Hippocampal formation (tissue), 2 donors: ENCODE results near the gene LRRC74A.
A peak's percentile ranks its signal among the peaks of the same experiment; 100 is the strongest.
"Not testable (repeated sequence)": the region's sequence is repeated elsewhere in the genome, so short reads cannot be mapped to it uniquely, and the experiment has no call there.

Experiments
- DNase-seq, 2 donors: peaks; one replicate each; lab custom pipeline; 2025; lab: John Stamatoyannopoulos, UW

LRRC74A gene

GRCh38 chr14:76884853-76885276 lies 58.7 kb downstream of the LRRC74A start:
- DNase-seq: no peak

GRCh38 chr14:76887191-76887590 lies 61.0 kb downstream of the LRRC74A start:
- no peak for DNase-seq

DNA sequence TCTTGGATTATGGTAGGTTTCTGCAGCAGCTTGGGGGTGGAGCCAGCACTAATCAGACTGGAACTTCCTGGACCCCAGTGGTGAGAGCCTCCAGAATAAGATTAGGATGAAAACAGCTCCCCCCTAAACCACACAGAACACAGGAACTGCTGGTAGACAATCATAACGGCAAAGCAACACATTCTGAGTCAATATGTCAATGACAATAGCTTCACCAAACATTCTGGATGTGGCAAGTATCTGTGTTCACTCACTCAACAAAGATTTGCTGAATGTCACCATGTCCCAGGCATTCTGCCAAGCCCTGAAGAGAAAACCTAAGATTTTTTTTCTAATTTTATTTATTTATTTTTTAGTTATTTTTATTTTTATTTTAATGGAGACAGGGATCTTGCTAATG lies 65.2 kb downstream of the LRRC74A start:
- no peak for DNase-seq

DNA sequence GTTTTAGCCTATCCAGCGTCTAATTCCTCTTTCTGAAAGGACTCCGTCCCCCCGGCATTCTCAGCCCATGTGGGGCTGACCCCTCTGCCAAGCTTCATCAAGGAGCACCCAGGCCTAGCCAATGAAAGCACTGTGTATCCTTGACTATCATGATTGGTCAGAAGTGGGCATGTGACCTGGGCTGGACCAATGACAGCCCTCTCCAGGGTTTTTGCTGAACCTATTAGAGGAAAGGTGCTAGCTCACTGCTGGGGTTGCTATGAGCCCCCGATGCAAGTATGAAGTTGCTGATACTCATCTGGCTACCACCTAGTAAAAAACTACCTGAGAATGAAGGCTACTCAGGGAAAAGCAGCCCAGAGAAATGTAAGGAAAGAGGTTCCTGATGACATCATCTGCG lies 68.1 kb downstream of the LRRC74A start:
- no peak for DNase-seq

DNA sequence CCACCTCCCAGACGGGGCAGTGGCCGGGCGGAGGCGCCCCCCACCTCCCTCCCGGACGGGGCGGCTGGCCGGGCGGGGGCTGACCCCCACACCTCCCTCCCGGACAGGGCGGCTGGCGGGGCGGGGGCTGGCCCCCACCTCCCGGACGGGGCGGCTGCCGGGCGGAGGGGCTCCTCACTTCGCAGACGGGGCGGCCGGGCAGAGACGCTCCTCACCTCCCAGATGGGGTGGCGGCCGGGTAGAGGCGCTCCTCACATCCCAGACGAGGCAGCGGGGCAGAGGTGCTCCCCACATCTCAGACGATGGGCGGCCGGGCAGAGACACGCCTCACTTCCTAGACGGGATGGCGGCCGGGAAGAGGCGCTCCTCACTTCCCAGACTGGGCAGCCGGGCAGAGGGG lies 71.8 kb downstream of the LRRC74A start:
- not testable (repeated sequence) for DNase-seq

GRCh38 chr14:76900682-76901081 lies 74.5 kb downstream of the LRRC74A start:
- DNase-seq: no peak

DNA sequence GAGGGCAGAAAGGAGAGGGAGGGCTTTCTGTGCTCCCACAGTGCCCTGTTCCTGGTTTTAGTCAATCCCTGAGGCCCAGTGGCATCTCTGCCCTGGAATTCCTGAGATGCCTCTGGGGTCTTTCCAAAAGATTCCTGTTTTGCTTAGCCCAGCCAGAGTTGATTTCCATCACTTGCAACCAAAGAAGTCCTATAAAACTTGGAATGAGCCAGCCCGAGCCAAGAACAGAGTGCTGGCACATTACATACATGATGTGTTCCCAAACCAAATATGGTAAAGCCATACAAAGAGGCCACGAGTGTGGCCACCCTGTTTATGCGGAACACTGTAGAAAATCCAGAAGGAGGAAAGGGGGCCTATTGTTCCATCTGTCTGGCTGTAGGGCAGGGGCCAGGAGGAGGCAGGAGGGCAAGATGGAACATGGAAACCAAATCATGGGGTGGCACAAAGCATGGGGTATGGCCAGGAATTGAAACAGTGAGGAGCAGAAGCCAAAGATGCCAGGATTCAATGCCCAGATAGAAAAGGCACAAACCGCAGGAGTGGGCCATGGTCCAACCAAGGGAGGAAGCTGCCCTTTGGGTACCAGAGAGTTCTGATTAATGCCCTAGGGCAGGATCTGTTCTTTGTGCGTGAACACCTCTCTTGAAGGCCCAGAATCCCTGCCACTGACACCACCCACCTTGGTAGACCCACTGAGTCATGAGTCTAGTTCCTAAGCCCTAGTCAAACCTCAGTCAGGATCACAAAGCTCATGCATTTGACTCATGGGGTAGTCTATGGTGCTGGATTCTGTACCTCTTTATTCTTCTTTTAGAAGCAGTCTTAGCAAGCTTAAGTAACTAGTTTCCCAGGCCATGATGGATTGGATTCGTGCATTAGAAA lies 75.2 kb downstream of the LRRC74A start:
- DNase-seq: no peak

DNA sequence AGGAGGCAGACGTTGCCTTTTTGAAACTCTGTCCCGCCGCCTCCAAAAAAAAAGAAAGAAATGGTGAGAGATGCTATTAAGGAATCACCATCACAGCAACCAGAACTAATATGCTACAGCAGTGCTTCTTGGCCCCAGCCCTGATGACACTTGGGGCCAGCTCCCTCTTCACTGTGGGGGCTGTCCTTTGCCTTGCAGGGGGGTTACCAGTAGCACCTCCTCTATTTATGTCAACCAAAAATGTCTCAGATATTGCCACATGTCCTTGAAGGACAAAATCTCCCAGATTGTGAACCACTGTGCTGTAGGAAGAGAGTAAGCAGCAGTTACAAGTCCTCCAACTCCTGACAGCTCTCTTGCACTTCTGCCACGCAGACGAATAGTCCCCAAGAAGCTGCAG lies 76.4 kb downstream of the LRRC74A start:
- no peak for DNase-seq

DNA sequence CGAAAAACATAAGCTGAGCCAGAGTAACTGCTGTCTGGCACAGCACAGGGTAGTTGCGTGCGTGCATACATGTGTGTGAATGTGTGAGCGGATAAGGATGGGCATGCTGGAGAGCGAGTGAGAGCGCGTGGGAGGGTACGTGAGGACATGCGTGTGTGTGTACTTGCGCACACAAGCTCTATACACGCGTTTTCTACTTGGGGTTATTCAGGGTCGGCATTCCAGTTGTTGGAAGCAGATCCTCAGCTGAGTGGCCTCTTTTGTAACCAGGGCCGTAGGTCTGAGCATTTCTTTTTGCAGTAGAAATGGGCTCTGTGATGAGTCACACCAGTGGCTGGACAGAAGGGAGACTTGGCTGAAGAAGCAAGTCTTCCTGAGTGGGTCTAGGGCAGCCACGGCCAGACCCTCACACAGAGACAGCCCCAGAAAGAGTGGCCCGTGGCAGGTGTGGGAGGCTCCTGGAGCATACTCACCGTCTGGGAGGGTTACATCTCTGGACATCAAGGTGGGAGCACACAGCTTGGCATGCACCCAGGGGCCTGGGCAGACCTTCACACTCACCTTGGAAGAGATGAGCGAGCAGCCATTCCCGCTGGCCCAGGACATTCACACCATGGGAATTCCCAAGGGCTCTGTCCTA lies 78.0 kb downstream of the LRRC74A start:
- no peak for DNase-seq

DNA sequence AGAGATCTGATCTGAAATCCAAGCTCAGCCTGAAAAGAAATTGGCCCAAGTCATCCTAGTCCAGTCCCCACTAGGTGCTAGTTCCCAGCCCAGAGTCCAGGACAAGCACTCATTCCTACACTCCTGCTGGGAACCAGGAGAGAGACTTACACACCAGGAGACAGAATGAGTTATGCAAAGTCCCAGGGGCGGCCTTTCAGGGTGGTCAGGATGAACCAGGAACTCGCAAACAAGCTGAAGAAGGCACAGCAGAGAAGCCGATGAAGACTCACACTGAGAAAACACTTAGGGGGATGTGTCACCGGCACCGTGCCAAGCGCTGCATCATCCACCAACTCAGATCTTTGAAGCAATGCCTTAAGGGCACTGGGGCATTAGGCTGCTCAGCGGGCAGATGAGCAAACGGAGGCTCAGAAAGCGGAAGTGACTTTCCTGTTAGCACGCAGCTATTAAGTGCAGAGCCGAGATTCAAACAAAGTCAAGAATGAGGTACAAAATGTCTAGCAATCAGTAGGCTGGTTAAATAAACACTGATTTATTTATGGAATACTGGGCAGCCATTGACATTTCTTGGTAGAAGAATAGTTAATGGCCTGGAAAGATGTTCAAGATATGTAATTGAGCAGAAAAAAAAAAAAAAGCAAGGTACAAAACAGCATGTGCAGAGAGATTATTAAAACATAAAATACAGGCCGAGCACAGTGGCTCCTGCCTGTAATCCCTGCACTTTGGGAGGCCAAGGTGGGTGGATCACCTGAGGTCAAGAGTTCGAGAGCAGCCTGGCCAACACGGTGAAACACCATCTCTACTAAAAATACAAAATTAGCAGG lies 78.7 kb downstream of the LRRC74A start:
- no peak for DNase-seq

GRCh38 chr14:76908834-76909233 lies 82.6 kb downstream of the LRRC74A start:
- DNase-seq: no peak

DNA sequence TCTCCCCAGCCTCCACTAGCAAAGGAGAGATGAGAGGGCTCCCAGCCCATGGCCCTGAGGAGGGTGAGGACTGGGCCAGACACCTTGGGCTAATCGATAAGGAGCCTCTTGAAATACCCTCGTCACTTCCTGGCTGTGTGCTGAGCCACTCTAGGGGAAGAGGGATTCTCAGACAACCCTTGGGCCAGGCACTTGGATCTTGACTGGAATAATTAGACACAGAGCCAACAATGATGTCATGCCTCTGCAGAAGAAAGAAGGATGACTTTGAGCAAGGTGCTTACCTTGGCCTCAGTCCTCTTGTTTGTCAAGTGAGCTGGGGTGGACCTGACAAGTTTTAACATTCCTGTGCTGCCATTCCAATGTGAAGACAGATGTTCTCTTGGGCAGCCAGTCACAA lies 83.1 kb downstream of the LRRC74A start:
- no peak for DNase-seq

- DNase-seq: no peak
Observed at GRCh38 chr14:76910371-76910890, 84.2 kb downstream of the LRRC74A start.

DNA sequence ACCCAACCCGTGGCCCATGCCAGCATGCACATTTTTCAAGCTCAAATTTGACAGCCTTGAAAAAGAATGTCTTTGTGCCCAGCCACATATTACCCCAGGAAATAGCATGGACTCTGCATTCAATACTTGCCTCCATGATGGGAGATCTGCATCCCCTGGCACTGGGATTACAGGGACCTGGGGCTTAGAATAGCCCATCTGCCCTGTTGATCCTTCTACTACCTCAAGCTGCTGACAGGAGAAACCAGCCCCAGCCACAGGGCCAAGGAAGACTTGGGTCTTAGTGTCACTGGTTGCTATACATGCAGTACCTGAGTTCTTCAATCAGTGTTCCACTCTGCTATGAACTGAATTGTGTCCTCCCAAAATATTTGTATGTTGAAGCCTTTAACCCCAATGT lies 85.3 kb downstream of the LRRC74A start:
- no peak for DNase-seq

- not testable (repeated sequence) for DNase-seq
Observed at GRCh38 chr14:76914533-76915081, 88.4 kb downstream of the LRRC74A start.

DNA sequence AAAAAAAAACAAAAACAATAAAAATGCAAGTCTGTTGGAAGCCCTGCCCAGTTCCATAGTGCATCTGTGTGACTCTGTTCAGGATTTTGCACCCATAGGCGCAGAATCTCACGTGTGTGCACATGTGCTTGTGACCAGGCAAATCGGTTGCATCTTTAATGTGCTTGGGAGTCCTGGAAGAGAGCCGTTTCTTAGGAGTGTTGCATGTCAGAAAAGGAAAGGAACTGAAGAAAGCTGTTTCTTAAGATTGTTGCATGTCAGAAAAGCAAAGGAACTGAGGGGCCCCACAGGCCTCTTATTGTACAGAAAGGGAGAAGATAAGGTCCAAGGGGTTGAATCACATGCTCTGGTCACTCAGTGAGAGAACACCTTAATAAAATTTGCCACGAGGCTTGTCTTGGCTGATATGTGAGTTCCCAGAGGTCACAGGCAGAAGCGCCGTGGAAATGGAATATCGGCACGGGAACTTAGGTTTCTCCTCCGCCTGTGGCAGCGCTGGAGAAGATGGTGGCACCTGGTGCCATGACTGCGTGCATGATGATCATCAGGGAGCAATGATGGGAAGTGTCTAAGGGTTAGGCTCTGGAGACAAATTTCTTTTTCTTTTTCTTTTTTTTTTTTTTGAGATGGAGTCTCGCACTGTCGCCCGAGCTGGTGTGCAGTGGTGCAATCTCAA lies 90.0 kb downstream of the LRRC74A start:
- no peak for DNase-seq

- DNase-seq: no peak
Observed at GRCh38 chr14:76917158-76917596, 91.0 kb downstream of the LRRC74A start.

GRCh38 chr14:76917745-76918255 lies 91.6 kb downstream of the LRRC74A start:
- peak in 1 of 2 donors; percentile 67 for DNase-seq

GRCh38 chr14:76918256-76918781 lies 92.1 kb downstream of the LRRC74A start:
- peak; percentile 44 to 64 for DNase-seq

DNA sequence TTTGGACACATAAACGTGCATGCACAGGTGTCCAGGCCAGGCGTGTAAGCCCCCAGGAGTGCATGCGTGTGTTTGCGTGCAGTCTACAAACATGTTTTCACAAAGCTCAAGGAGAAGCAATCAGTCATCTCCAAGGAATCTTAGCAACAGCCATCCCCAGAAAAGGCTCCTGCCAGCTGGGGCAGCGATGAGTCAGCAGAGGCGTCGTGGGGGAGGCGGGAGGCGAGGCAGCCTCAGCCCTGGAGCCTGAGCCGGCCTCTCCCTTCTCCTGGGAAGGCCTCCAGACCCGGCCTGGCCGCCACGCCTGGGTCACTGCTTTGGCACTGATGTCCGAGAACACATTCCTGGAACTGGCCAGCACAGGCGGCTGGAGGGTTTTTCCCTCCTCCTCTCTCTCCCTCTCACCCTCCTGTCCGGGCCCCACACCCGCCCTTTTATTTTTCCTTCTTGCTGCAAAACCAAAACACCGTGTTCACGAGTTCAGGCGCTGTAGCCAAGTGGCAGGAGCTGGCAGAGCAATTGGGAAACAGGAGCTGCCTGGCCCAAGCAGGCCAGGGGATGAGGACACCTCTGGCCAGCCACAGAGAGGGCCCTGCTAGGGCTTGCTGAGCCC lies 92.7 kb downstream of the LRRC74A start:
- DNase-seq: peak; percentile 75 to 76
